NCI-H345 treated with DMSO at 0.1 percent for 48 hours (cell line): Measurements from ENCODE around the gene FREM3.
"Not testable (repeated sequence)": the region's sequence is repeated elsewhere in the genome, so short reads cannot be mapped to it uniquely, and the experiment has no call there.

Experiments used
- DNase-seq: peaks from one replicate; lab custom pipeline; 2025; ENCODE audit not compliant: unreplicated experiment; lab: John Stamatoyannopoulos, UW

Gene FREM3

DNA sequence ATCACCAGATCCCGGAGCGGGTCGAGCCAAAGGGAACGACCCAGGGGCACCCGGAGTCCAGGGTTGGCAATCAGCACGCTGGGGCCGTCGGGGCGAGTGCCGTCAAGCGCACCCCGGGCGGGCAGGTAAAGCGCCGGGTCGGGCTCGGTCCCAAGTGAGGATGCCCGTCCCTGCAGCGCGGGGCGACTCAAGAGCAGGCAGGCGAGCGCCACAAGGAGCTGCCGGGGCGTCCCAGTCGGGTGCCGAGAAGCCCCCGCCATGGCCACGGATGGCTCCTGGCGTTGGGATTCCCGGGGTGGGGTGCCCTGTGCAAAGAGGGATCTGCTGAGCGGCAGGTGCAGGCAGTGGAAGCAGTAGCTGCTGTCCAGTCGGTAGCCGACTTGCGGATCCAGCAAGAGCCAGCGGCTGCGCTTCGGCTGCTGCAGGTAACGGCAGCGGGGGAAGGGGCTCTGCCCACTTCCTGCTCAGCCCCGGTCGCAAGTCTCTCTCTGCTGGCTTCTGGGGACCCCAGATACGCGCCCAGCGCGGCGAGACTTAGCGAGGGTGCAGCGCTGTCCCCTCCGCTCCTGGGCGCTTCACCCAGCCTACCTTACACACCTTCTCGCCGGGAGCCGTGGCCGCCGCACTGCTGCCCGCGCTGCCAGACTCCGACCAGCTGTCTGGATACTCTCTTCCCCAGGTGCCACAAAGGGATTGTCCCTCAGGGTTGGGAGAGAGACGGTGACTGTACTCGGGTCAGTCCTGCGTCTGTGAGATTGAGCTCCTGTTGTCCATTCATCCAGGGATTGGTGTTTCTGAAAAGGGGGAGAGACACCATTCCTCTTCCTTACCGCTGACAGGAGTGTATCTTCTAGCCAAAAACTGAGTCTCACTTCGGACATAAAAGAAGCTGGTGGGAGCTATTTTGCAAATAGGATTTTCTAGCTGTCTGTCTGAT lies at the start of gene FREM3:
Gene FREM3 (minus strand): TSS at position 260 of the 937 bp plus-strand sequence. CDS start 0 bp downstream, at position 260.
- DNase-seq: no peak

DNA sequence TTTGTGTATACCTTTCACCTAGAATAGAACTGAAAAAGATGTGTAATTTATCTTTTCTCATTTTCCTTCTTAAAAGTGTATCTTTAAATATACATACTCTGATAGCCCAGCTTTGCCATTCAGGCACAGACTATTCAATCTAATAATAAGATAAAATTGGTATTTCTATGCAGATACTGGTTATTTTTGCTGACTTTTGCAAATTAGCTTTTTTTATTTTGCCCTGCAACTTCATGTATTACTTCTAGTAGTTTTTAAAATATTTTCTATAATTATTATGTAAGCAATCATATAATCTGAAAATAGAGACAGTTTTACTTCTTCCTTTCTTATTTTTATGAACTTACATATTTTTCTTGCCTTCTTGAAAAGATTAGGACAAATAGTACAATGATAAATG lies 45.4 kb upstream of the FREM3 start:
- DNase-seq: no peak

DNA sequence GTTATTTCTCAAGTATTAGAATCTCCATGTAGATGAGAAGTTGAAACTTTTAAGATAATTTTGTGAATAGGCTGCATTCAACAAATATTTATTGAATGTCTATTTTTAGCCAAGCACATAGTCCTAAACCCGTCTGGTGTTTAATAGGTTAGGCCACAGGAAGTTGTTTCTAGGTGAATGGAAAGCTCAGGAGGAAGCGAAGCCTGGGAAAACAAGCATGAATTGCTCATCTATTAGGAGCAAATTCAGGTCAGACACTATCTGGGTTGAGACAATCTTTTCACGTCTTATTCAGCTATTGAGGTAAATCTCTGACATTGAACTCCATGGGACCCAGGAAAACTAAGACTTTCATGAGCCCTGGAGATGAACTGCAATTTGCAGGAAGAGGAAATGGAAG lies 43.1 kb upstream of the FREM3 start:
- DNase-seq: no peak

DNA sequence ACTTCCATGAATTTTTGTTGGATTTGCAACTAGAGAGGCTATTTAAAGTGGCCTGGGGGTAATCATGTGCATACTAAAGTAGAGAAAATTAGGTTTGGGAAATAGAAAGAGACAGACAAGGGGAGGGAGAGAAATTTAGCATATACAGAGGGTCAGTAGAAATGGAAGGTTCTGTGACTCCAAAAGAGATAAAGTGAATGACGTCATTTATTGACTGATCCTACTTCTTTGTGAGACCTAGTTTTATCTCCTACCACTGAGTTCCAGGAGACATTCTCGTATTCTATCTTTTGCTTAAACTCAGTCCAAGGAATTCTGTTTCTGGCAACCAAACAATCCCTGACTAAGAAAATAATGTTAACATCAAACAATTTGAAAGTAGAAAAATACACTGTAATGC lies 42.4 kb upstream of the FREM3 start:
- DNase-seq: no peak

DNA sequence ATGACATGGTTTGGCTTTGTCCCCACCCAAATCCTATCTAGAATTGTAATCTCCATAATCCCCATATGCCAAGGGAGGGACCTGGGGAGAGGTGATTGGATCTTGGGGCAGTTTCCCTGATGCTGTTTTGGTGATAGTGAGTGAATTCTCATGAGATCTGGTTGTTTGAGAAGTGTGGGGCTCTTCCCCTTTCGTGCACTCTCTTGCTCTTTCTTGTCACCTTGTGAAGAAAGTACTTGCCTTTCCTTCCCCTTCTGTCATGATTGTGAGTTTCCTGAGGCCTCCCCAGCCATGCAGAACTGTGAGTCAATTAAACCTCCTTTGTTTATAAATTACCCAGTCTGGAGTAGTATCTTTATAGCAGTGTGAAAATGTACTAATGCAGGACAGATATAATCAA lies 36.4 kb upstream of the FREM3 start:
- no peak for DNase-seq

DNA sequence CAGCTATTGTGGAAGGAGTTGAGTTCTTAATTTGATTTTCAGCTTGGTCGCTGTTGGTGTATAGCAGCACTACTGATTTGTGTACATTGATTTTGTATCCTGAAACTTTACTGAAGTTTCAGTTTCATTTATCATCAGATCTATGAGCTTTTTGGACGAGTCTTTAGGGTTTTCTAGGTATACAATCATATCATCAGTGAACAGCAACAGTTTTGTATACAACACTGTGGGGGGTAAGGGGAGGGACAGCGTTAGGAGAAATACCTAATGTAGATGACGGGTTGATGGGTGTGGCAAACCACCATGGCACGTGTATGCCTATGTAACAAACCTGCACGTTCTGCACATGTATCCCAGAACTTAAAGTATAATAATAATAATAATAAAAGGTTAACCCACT lies 35.6 kb upstream of the FREM3 start:
- DNase-seq: not testable (repeated sequence)

DNA sequence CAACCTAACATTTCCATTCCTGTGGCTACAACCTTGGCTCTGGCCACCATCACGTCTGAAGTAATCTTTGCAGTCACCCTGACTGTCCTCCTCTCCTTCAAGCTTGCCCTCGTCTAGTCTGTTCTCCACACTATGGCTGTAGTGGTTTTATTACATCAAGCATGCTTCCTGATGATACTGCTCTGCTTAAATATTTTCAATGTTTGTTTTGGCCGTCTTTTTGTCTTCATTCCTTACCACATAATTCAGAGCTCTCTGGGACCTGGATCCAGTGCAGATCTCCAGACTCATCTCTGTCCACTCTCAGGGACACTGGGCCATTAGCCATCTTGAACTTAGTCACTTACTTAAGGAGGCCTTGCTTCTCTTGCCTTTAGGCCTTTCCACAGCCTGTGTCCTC lies 27.7 kb upstream of the FREM3 start:
- no peak for DNase-seq

DNA sequence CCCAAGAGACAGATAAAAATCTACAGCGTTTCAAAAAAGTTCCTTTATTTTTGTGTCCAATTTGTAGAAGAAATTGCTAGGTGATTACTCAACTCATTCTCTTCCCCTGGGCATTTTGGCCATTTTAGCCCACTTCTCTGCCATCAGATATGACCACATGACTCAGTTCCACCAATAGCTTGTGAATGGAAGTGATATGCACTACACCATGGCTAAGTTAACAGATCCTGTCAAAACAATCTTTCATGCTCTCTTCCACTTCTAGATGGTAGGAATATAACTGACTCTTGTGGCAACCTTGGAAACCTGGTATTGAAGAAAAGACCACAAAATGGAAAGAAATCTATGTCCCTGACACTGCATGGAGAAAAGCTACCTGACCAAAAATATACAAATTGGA lies 26.2 kb upstream of the FREM3 start:
- DNase-seq: no peak

DNA sequence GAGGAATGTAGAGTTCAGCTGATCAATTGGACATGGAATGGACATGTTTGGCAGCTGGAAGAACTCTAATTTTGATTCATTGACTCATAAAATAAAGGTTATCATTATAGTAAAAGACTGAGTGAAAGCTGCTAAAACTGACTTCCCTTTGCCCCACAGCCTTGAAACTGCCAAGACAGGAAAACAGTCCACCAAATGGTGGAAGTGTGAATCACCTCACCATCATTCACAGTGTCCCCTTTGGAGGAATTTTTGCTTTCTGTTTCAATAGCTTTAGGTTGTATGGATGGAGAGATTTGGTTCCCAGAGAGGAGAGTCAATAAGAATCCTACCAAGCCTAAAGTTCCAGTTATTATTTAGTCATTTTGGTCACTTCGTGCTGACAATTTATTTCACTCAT lies 20.8 kb upstream of the FREM3 start:
- no peak for DNase-seq

DNA sequence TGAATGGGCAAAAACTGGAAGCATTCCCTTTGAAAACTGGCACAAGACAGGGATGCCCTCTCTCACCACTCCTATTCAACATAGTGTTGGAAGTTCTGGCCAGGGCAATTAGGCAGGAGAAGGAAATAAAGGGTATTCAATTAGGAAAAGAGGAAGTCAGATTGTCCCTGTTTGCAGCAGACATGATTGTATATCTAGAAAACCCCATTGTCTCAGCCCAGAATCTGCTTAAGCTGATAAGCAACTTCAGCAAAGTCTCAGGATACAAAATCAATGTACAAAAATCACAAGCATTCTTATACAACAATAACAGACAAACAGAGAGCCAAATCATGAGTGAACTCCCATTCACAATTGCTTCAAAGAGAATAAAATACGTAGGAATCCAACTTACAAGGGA lies 18.3 kb upstream of the FREM3 start:
- not testable (repeated sequence) for DNase-seq

DNA sequence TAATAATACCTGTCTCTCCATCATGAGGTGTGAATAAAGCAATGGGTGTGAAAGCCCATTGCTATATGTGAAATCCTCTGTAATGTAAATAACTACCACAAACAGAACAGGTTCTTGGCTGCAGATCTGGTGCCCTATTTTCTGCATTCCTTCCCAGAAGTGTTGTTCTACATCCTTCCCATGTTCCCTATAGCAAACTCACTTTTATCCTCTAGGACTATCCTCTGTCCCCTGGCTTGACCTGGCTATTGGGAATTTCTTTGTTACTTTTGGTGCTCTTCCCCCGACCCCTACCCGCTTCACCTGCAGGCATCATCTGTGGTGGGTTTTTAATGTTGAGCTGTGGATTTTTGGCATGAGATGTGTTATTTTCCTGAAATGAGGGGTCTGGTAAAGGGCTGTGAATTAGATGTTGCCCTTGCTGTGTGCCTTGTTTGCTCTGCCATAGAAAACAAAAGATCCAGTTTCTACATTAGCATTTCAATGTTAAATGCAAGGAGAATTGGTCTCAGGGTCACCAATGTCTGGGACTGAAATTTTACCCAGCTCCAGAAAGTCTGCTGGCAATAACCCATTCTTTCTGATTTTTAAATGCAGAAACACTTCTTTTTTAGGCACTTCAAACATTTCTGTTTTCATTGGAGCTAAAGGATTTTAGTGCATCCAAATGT lies 13.6 kb upstream of the FREM3 start:
- DNase-seq: no peak

DNA sequence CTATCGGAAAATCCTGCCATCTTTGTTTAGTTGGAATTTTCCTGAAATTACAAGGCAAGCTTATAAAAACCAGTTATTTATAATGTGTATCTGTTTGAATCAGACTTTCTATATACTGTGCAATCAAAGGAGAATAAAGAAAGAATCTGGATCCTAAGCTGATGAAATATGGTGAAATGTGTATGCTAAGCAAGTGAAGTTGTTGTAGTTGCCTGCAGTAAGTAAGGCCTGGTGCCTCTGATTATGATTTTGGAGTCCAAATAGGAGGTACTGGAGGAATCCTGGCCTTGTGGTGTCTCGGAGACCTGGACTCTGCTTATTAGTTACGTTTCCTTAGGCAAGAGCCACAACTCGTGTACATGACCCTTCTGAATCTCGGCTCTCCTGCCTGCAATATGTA lies 13.1 kb upstream of the FREM3 start:
- DNase-seq: no peak

DNA sequence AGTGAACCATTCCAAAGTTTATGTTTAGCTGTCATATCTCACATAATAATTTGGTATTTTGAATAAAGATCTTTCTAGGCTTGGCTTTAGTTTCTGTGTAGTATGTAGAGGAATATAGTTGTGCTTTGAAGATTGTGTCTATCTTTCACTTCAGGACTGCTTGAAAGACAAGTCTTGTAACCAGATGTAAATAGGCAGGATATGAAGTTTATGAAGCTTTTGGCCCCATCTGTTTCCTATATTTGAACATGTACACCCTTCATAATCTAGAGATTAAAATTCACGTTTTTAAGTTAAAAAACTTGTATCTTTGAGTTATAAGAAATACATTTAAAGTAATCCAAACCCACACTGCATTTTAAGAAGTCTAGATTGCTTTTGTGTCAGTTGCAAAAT lies 11.7 kb upstream of the FREM3 start:
- no peak for DNase-seq

DNA sequence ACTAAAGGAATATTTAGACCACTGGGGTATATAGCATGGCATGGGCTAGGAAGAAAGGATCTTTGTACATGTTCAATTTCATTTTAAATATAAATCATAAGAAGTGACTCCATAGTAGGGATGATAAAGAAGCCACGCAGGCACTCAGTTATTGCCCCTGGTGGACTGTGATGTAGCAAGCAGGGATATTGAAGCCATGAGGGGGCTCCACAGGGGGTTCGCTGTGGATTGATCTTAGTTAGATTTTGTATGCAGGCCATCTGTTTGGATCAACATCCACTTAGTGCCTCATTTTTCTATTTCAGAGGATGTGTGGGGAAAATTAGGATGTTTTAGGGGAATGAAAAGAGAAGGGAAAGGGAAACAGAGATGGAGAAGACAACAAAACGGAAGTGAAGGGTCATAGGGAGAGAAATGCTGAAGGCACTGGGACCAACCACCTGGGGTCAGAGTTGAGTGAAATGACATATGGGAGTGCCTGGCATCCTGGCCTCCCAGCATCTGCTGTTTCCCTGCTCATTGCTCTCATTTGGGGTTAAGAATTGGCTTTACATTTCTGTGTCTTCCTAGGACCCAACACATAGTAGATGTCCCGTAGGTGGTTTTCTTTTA lies 11.2 kb upstream of the FREM3 start:
- no peak for DNase-seq

DNA sequence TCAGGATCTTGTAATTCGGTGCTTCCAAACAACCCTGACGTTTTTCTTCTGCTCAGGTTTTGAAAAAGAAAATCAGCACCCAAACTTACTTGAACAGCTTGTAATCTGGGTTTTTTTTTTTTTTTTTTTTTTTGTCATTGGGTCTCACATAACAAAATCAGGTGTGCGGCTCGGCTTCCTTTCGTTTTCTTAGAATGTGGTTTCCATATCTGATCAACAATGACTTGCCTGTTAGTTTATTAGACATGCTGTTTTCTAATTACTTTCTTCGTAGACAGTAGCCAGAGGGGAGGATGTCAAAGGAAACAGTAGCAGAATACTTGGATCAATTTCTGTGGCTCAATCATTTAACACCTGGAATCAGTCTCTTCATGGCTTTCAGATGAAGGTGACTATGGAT lies 890 bp upstream of the FREM3 start:
- no peak for DNase-seq

DNA sequence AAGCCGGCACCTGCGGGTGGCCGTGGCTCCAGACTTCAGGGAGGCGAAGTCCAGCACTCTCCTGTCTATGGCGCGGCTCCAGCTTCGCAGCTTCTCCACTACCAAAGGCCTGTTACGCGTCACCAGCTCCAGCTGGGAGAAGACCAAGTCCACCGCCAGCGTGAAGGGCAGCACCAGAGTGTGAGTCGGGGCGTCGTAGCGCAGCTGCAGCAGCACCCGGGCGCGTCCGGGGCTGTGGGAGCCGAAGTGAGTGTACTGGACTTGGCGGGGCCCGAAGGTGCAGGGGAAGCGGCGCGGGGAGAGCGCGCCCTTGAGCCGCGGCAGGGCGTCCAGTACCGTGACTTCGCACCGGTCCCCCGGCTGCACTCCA lies 444 bp downstream of the FREM3 start:
- no peak for DNase-seq

DNA sequence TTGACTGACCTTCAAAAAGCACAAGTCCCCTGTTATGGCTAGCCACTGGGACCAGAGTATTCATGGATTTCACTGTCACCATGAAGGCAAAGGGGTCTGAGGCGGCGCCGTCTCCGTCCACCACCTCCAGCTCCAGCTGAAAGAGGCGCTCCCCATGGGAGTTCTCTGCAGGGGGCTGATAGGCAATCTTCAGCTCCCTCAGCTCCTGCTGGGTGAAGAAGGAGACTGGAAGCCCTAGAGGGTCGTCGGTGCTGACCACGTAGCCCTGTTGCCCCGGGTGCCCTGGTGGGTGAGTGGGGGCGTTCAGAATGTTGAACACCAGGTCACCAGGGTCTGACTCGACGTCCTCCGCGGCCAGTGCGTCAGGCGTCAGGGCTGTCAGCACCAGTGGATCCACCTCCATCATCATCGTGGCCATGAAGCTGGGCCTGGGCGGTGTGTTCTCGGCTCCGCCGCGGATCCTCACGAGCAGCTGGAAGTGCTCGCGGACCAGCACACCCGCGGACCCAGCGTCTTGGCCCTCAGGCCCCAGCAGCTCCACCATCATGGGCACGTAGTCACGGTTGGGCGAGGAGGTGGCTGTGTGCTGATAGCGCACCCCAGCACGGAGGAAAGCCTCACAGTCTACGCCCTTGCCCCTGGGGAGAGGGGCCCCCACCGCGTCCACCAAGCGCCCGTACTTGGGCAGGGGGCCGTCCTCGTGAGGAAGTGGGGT lies 987 bp downstream of the FREM3 start:
- DNase-seq: no peak

DNA sequence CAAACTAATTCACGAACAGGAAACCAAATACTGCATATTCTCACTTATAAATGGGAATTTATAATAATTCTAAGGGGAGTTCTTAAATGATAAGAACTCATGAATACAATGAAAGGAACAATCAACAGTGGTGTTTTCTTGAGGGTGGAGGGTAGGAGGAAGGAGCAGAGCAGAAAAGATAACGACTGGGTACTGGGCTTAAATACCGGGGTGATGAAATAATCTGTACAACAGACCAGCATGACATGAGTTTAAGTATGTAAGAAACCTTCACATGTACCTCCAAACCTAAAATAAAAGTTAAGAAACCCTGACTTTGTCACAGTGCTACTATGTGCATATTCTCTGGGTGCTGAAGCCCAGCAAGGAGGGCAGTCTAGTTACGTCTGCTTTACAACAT lies 6.6 kb downstream of the FREM3 start:
- no peak for DNase-seq

DNA sequence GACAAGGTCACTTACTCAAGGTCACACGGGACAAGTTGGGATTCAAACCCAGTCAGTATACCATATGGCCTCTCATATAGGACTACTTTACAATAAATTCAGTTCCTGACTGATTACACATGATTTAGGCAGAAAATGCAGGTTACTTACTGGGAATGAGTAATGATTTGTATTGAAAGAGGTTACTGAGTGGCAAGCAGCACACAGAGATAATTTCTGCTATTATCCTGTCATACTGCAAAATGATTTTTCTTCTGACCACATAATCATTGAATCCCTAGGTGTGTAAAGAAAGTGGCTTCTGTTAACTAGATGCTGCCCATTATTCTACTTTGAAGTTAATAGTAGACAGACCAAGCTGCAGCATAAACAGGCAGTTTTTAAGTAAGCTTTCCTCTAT lies 8.2 kb downstream of the FREM3 start:
- DNase-seq: no peak

DNA sequence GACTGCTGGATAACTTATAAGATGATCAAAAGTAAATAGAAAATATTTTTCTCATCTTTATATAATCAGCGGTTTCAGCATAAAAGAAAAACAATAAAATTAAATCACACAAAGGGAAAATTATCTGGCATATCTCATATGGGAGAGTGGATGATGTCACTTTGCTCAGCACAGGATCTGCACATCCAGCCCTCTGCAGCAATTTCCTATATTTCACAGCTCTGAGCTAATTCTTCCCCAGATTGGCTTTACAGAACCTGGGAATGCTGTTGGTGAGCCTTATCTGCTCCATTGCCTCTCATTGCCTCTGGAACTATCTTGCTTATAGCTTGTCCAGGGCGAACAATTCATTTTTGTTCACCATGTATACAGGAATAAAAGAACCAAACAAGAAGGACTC lies 21.0 kb downstream of the FREM3 start:
- no peak for DNase-seq

DNA sequence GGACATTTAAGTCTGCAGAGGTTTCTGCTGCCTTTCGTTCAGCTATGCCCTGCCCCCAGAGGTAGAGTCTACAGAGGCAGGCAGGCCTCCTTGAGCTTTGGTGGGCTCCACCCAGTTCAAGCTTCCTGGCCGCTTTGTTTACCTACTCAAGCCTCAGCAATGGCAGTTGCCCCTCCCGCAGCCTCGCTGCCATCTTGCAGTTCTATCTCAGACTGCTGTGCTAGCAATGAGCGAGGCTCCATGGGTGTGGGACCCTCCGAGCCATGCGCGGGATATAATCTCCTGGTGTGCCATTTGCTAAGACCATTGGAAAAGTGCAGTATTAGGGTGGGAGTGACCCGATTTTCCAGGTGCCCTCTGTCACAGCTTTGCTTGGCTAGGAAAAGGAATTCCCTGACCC lies 26.8 kb downstream of the FREM3 start:
- DNase-seq: not testable (repeated sequence)
